ENCODE data around the gene KBTBD2. TPM values are rescaled to one million over a fixed set of nuclear protein-coding genes. Genes with fewer than 3 reads are reported as not detected.
A peak's percentile ranks its signal among the peaks of the same experiment; 100 is the strongest.
"Not testable (repeated sequence)": the region's sequence is repeated elsewhere in the genome, so short reads cannot be mapped to it uniquely, and the experiment has no call there.

KBTBD2 gene
- total RNA-seq, 1 donor from 2014 or later, result 39.7 TPM

- Mint-ChIP-seq H3K27me3 (no peaks in the 10 kb centered on the region), H3K4me3 (no peak overlapping the region), H3K27ac (no peak overlapping the region), H3K36me3 (ENCODE audit: low read depth) (peaks cover 23% of the 10 kb centered on the region), H3K4me1 (peaks cover 61% of the 10 kb centered on the region), H3K9me3 (no peaks in the 10 kb centered on the region)
- DNase-seq, result no peak
- intact Hi-C loops (cut with micrococcal nuclease), result no loop called here
- no peak for ATAC-seq (ENCODE audit: low read depth)
- ChIA-PET CTCF (interaction anchor here (1.0 kb wide), 1 partner anchor 62 kb away, joined by 4 read pairs; no protein-coding TSS in a partner anchor), POLR2A (no interaction called here)
- TF ChIP-seq CTCF (IDR thresholded peaks at IDR 0.05), result no peak
Observed at GRCh38 chr7:32881074-32881982, 10.2 kb downstream of the KBTBD2 start.

- Mint-ChIP-seq H3K4me3 (no peak overlapping the region), H3K27ac (peak overlapping the region; percentile 32), H3K4me1 (peaks cover 54% of the 10 kb centered on the region), H3K36me3 (ENCODE audit: low read depth) (peaks cover 34% of the 10 kb centered on the region), H3K9me3 (no peaks in the 10 kb centered on the region), H3K27me3 (no peaks in the 10 kb centered on the region)
- DNase-seq (no peak), ATAC-seq (ENCODE audit: low read depth) (no peak)
- intact Hi-C loops (cut with micrococcal nuclease), result no loop called here
- no peak for TF ChIP-seq CTCF (IDR thresholded peaks at IDR 0.05)
- CTCF ChIA-PET, result no interaction called here
- POLR2A ChIA-PET, result no interaction called here
Observed at GRCh38 chr7:32879460-32879859, 12.1 kb downstream of the KBTBD2 start.

- H3K27ac Mint-ChIP-seq; ATAC-seq (ENCODE audit: low read depth); H3K4me3 Mint-ChIP-seq; POLR2A ChIA-PET; H3K27me3 Mint-ChIP-seq; intact Hi-C loops (cut with micrococcal nuclease); H3K9me3 Mint-ChIP-seq; DNase-seq: not testable (repeated sequence)
- peaks cover 40% of the 10 kb centered on the region for H3K36me3 Mint-ChIP-seq (ENCODE audit: low read depth)
- CTCF ChIA-PET, result interaction anchor here (0.6 to 0.7 kb wide), 2 partner anchors 31 to 77 kb away, joined by 3 read pairs; no protein-coding TSS in a partner anchor
- H3K4me1 Mint-ChIP-seq, result peaks cover 42% of the 10 kb centered on the region
Observed at GRCh38 chr7:32878023-32878422, 13.5 kb downstream of the KBTBD2 start.

- peaks cover 16% of the 10 kb centered on the region for H3K4me1 Mint-ChIP-seq
- ATAC-seq (ENCODE audit: low read depth) (no peak), DNase-seq (no peak)
- POLR2A ChIA-PET, result no interaction called here
- peaks cover 72% of the 10 kb centered on the region for H3K36me3 Mint-ChIP-seq (ENCODE audit: low read depth)
- CTCF ChIA-PET, result interaction anchor here (1.0 kb wide), 1 partner anchor 70 kb away, joined by 3 read pairs; no protein-coding TSS in a partner anchor
- intact Hi-C loops (cut with micrococcal nuclease), result no loop called here
- TF ChIP-seq CTCF (IDR thresholded peaks at IDR 0.05), result no peak
- no peaks in the 10 kb centered on the region for H3K27me3 Mint-ChIP-seq
- no peak overlapping the region for H3K4me3 Mint-ChIP-seq
- no peaks in the 10 kb centered on the region for H3K9me3 Mint-ChIP-seq
- H3K27ac Mint-ChIP-seq, result no peak overlapping the region
Observed at GRCh38 chr7:32872421-32872820, 19.1 kb downstream of the KBTBD2 start.

GRCh38 chr7:32871624-32872371, 19.8 kb downstream of the KBTBD2 start:
- Mint-ChIP-seq H3K4me1 (peaks cover 12% of the 10 kb centered on the region), H3K4me3 (no peak overlapping the region), H3K9me3 (peaks cover 2% of the 10 kb centered on the region), H3K27ac (no peak overlapping the region), H3K36me3 (ENCODE audit: low read depth) (peaks cover 75% of the 10 kb centered on the region), H3K27me3 (no peaks in the 10 kb centered on the region)
- CTCF ChIA-PET, result interaction anchor here (1.0 kb wide), 1 partner anchor 71 kb away, joined by 3 read pairs; no protein-coding TSS in a partner anchor
- TF ChIP-seq CTCF (IDR thresholded peaks at IDR 0.05), result no peak
- DNase-seq (no peak), ATAC-seq (ENCODE audit: low read depth) (no peak)
- POLR2A ChIA-PET, result no interaction called here
- intact Hi-C loops (cut with micrococcal nuclease), result no loop called here
